Natural killer cell (primary cell): ENCODE measurements around the gene DLG5. TPM values are rescaled to one million over a fixed set of nuclear protein-coding genes. Genes with fewer than 3 reads are reported as not detected.

ENCODE experiments used
- ATAC-seq, 3 donors: fragments of 150-1000 bp in 2 of 3; fragments of 200-7000 bp in 1 of 3; cut with Tn5 transposase; 1 replicate in 1 of 3; 2 replicates in 2 of 3; pipeline ENCODE4 v1.10.0; 2021; ENCODE audit warnings: mild to moderate bottlenecking in 2 of 3, moderate library complexity in 2 of 3
- DNase-seq, 2 donors: peaks; one replicate each; pipeline versions ENCODE4 v3.0.0 to v3.0.0-alpha.2; 2013 to 2021; ENCODE audit warnings: mixed read lengths in 1 of 2
- H3K27ac ChIP-seq: one replicate; pipeline ENCODE4 v1.5.1; 2013; ENCODE audit warnings: mild to moderate bottlenecking, low read length
- H3K27me3 ChIP-seq: one replicate; pipeline ENCODE4 v1.6.1; 2013; ENCODE audit warnings: low read length; ENCODE audit not compliant: control insufficient read depth, insufficient read depth
- H3K36me3 ChIP-seq: one replicate; pipeline ENCODE4 v1.6.1; 2013; ENCODE audit warnings: low read length; ENCODE audit not compliant: control insufficient read depth, insufficient read depth
- H3K4me1 ChIP-seq: one replicate; pipeline ENCODE4 v1.6.1; 2013; ENCODE audit warnings: low read length; ENCODE audit not compliant: control insufficient read depth, insufficient read depth
- H3K4me3 ChIP-seq: one replicate; pipeline ENCODE4 v1.5.1; 2013; ENCODE audit warnings: low read length
- H3K9me3 ChIP-seq: one replicate; pipeline ENCODE4 v1.6.1; 2013; ENCODE audit warnings: low read length; ENCODE audit not compliant: control insufficient read depth, insufficient read depth
- H3K27ac Mint-ChIP-seq, 2 donors: one replicate each; pipeline ENCODE4 v1.8.0; 2022; ENCODE audit warnings: mild to moderate bottlenecking in 2 of 2, mixed read lengths in 2 of 2, moderate library complexity in 1 of 2
- H3K27me3 Mint-ChIP-seq, 2 donors: one replicate each; pipeline ENCODE4 v1.8.0; 2022; ENCODE audit warnings: low read depth in 2 of 2, mixed read lengths in 2 of 2
- H3K36me3 Mint-ChIP-seq: one replicate; pipeline ENCODE4 v1.8.0; 2022; ENCODE audit warnings: mixed read lengths
- H3K4me1 Mint-ChIP-seq, 2 donors: one replicate each; pipeline ENCODE4 v1.8.0; 2022; ENCODE audit warnings: mixed read lengths in 2 of 2
- H3K4me3 Mint-ChIP-seq: one replicate; pipeline ENCODE4 v1.8.0; 2022; ENCODE audit warnings: mild to moderate bottlenecking, moderate library complexity, mixed read lengths
- H3K9me3 Mint-ChIP-seq, 2 donors: one replicate each; pipeline ENCODE4 v1.8.0; 2022; ENCODE audit warnings: mixed read lengths in 2 of 2
- CTCF ChIP-seq: fragments of 200-600 bp; IDR thresholded peaks from one replicate; pipeline ENCODE4 v1.8.0; 2022; ENCODE audit warnings: antibody characterized with exemption
- WGBS: methylation state at CpG from one replicate; pipeline ENCODE4 v1.1.7; 2013; ENCODE audit warnings: missing lambda C conversion rate; ENCODE audit not compliant: insufficient coverage; 5-methylcytosine and 5-hydroxymethylcytosine counted together
- intact Hi-C: fragments of 100-400 bp; cut with micrococcal nuclease; formaldehyde crosslinking; loops from one replicate; pipeline ENCODE4 v1.14.2; 2022
- total RNA-seq, 4 donors: library from RNA; stranded (reverse); fragments of 120-200 nt in 1 of 4; gene quantifications; one replicate each; pipeline versions ENCODE4 v1.2.3 to v1.2.4, GENCODE V29; 2013 to 2022

The DLG5 gene
- total RNA-seq, 3 donors from 2014 or later (not counting 1 experiment from before 2014, with no cell fraction given) = 52.8 to 75.0 (median 52.9) TPM

GRCh38 chr10:77890097-77890496 is 36.5 kb downstream of the DLG5 start:
- no peak overlapping the region for H3K4me3 ChIP-seq
- Mint-ChIP-seq H3K36me3 (no peaks in the 10 kb centered on the region), H3K4me3 (no peak overlapping the region), H3K27me3 (no peaks in the 10 kb centered on the region), H3K4me1 (peaks cover 53 to 61% of the 10 kb centered on the region in 2 donors), H3K9me3 (no peaks in the 10 kb centered on the region), H3K27ac (no peak overlapping the region)
- WGBS = 88% methylated on average over 7 of the region's 7 CpGs
- H3K27me3 ChIP-seq = no peaks in the 10 kb centered on the region
- intact Hi-C loops = no loop called here
- ATAC-seq (no peak), DNase-seq (no peak)
- no peak for TF ChIP-seq CTCF
- H3K36me3 ChIP-seq = no peaks in the 10 kb centered on the region
- peaks cover 4% of the 10 kb centered on the region for H3K4me1 ChIP-seq
- no peaks in the 10 kb centered on the region for H3K9me3 ChIP-seq
- H3K27ac ChIP-seq = no peak overlapping the region

- H3K27me3 Mint-ChIP-seq = no peaks in the 10 kb centered on the region
- no peak for ATAC-seq
- no peak overlapping the region for H3K27ac Mint-ChIP-seq
- Histone ChIP-seq H3K9me3 (no peaks in the 10 kb centered on the region), H3K36me3 (no peaks in the 10 kb centered on the region), H3K27ac (no peak overlapping the region), H3K4me1 (peaks cover 4% of the 10 kb centered on the region), H3K27me3 (no peaks in the 10 kb centered on the region), H3K4me3 (no peak overlapping the region)
- intact Hi-C loops = no loop called here
- DNase-seq = no peak
- 96% methylated on average over 8 of the region's 8 CpGs for WGBS
- no peaks in the 10 kb centered on the region for H3K9me3 Mint-ChIP-seq
- H3K36me3 Mint-ChIP-seq = no peaks in the 10 kb centered on the region
- H3K4me3 Mint-ChIP-seq = no peak overlapping the region
- H3K4me1 Mint-ChIP-seq = peaks cover 51 to 58% of the 10 kb centered on the region in 2 donors
- TF ChIP-seq CTCF = no peak
These were observed 37.2 kb downstream of the DLG5 start for GRCh38 chr10:77889277-77889903.

DNA sequence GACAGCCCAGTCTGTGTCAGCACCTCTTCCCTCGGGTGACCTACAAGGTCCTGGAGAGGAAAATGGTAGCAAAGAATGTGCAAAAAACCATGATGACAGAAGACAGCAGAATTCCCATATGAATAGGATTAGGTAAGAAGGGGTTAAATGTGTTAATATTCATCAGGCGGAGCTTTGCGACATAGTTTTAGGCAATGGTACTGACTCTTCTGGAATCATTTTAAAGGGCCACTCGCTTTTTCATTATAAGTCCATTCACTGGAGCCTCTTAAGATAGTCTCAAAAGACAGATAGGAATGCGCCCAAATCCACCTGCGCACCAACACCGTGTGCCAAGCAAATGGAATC is 38.2 kb downstream of the DLG5 start:
- intact Hi-C loops = no loop called here
- no peak for ATAC-seq

More for the DNA sequence above, 38.2 kb downstream of the DLG5 start:
- H3K27ac Mint-ChIP-seq = no peak overlapping the region
- 94% methylated on average over 7 of the region's 7 CpGs for WGBS
- H3K4me1 Mint-ChIP-seq = peaks cover 44 to 51% of the 10 kb centered on the region in 2 donors
- no peaks in the 10 kb centered on the region for H3K27me3 ChIP-seq
- H3K27me3 Mint-ChIP-seq = no peaks in the 10 kb centered on the region
- no peaks in the 10 kb centered on the region for H3K36me3 ChIP-seq
- no peaks in the 10 kb centered on the region for H3K9me3 Mint-ChIP-seq
- no peak overlapping the region for H3K4me3 ChIP-seq
- no peaks in the 10 kb centered on the region for H3K9me3 ChIP-seq
- H3K36me3 Mint-ChIP-seq = no peaks in the 10 kb centered on the region
- H3K4me3 Mint-ChIP-seq = no peak overlapping the region
- no peaks in the 10 kb centered on the region for H3K4me1 ChIP-seq
- no peak for TF ChIP-seq CTCF
- H3K27ac ChIP-seq = no peak overlapping the region
- DNase-seq = no peak
